ENCODE measurements around the gene SCLY. TPM values are rescaled to one million over a fixed set of nuclear protein-coding genes. Genes with fewer than 3 reads are reported as not detected.

The SCLY gene
- total RNA-seq, 2 donors from 2014 or later: 10.2 to 36.9 TPM

DNA sequence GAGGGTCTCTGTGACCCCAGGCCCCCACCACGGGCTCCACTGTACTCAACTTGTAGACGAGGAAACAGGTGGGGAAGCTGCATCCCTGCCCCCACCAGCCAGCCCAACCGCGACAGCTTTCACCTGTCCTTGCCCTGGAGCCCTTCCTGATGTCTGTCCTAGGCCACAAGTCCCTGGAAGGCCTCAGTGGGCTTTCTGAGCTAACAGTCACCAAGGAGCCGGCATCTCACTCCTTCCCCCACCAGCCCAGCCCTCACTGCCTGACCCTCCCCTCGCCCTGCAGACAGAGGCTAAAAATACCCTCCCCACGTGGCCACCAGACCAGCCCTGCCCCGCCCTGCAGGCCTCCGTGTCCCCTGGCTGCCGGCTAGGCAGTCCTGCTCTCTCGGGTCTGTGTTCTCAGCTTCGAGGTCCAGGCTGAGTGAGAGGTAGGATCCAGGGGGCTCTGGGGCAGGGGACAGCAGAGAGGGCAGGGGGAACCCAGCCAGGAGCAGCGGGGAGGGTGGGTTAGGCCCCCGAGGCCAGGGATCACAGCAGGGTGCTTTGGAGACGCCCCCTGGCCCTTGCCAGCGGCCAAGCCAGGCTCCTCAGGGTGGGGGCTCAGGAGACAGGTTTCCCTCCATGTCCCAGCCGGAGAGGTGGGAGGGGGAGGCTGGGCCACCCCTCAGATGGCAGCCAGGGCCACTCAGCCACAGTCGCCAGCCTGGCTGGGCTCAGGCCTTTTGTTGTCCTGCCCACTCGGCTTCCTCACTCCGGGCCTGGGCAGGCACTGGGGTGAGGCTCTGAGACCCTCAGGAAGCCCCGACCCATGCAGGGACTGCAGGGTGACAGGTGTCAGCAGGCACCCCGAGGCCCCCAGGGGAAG is 77.8 kb downstream of the SCLY start, which contains the start of gene KLHL30:
Gene KLHL30, plus strand, starts transcription at position 338 of the 865 bp plus-strand sequence. CDS start 2,087 bp downstream, outside the sequence.
- no peak for DNase-seq
- H3K4me3 ChIP-seq: no peak within 1 kb of the TSS
- no peak for TF ChIP-seq CTCF (IDR thresholded peaks at IDR 0.05)
- H3K9me3 ChIP-seq: no peaks in the 10 kb centered on the region
- no peaks in the 10 kb centered on the region for H3K36me3 ChIP-seq
- H3K9ac ChIP-seq (ENCODE audit: low read depth in 2 of 2, low read length in 2 of 2): no peak within 1 kb of the TSS
- H3K4me1 ChIP-seq: peaks cover 7% of the 10 kb centered on the region
- H3K27ac ChIP-seq: no peak within 1 kb of the TSS
- intact Hi-C loops (cut with DNase I): no loop called here
- no peaks in the 10 kb centered on the region for H3K27me3 ChIP-seq

- Histone ChIP-seq H3K9ac (ENCODE audit: low read depth in 2 of 2, low read length in 2 of 2) (no peak overlapping the region), H3K4me3 (no peak overlapping the region)
- DNase-seq: no peak
Measured at GRCh38 chr2:238139196-238140039, 78.6 kb downstream of the SCLY start.

DNA sequence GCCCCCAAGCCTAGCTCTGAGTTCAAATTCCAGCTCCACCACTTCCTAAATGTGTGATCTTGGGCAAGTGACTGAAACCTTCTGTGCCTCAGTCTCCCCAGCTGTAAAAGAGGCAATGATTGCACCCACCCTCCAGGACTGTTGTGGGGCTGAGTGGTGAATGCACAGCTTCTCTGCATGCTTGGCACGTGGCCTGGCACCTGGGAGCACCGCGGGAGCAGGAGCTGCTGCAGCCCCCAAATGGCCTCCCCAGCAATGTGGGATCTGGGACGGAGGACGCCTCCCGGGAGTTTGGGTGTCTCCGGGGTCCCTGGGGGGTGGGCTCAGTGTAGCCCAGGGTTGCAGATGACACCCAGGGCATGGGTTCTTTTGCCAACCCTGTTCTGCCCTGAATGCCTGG is 79.2 kb downstream of the SCLY start:
- Histone ChIP-seq H3K36me3 (no peaks in the 10 kb centered on the region), H3K27ac (no peak overlapping the region), H3K9ac (ENCODE audit: low read depth in 2 of 2, low read length in 2 of 2) (no peak overlapping the region), H3K4me1 (peaks cover 7% of the 10 kb centered on the region), H3K9me3 (no peaks in the 10 kb centered on the region), H3K4me3 (no peak overlapping the region), H3K27me3 (no peaks in the 10 kb centered on the region)
- no peak for TF ChIP-seq CTCF (IDR thresholded peaks at IDR 0.05)
- no peak for DNase-seq
- intact Hi-C loops (cut with DNase I): no loop called here

More at GRCh38 chr2:238139196-238140039, 78.6 kb downstream of the SCLY start:
- intact Hi-C loops (cut with DNase I): no loop called here
- Histone ChIP-seq H3K27me3 (no peaks in the 10 kb centered on the region), H3K27ac (no peak overlapping the region), H3K36me3 (no peaks in the 10 kb centered on the region), H3K4me1 (peaks cover 7% of the 10 kb centered on the region), H3K9me3 (no peaks in the 10 kb centered on the region)
- peak; percentile 63 for TF ChIP-seq CTCF (IDR thresholded peaks at IDR 0.05)

DNA sequence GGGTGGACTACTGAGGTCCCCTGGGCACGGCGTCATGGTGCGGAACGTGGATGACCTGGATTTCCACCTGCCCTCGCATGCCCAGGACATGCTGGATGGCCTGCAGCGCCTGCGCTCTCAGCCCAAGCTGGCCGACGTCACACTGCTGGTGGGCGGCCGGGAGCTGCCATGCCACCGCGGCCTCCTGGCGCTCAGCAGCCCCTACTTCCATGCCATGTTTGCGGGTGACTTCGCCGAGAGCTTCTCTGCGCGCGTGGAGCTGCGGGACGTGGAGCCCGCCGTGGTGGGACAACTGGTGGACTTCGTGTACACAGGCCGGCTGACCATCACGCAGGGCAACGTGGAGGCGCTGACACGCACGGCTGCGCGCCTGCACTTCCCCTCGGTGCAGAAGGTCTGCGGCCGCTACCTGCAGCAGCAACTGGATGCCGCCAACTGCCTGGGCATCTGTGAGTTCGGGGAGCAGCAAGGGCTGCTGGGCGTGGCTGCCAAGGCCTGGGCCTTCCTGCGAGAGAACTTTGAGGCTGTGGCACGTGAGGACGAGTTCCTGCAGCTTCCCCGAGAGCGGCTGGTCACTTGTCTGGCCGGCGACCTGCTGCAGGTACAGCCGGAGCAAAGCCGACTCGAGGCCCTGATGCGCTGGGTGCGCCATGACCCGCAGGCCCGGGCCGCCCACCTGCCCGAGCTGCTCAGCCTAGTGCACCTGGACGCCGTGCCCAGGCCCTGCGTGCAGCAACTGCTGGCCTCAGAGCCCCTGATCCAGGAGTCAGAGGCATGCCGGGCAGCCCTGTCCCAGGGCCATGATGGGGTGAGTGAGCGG is 80.1 kb downstream of the SCLY start:
- peaks cover 7% of the 10 kb centered on the region for H3K4me1 ChIP-seq

More for the DNA sequence above, 80.1 kb downstream of the SCLY start:
- H3K27me3 ChIP-seq: no peaks in the 10 kb centered on the region
- H3K27ac ChIP-seq: no peak overlapping the region
- no peak overlapping the region for H3K4me3 ChIP-seq
- DNase-seq: no peak
- TF ChIP-seq CTCF (IDR thresholded peaks at IDR 0.05): no peak
- intact Hi-C loops (cut with DNase I): no loop called here
- H3K9ac ChIP-seq (ENCODE audit: low read depth in 2 of 2, low read length in 2 of 2): no peak overlapping the region
- H3K9me3 ChIP-seq: no peaks in the 10 kb centered on the region
- H3K36me3 ChIP-seq: no peaks in the 10 kb centered on the region
